ENCODE data around the gene AJUBA.
"Not testable (repeated sequence)": the region's sequence is repeated elsewhere in the genome, so short reads cannot be mapped to it uniquely, and the experiment has no call there.

- not testable (repeated sequence) for TF ChIP-seq POLR2A, CTCF, POLR2AphosphoS5 (IDR thresholded peaks at IDR 0.05)
Observed at GRCh38 chr14:23004274-23004673, 21.9 kb upstream of the AJUBA start.

Measured in prostate gland (tissue), 2 donors.